ENCODE results near the gene YBX1.

The YBX1 gene

DNA sequence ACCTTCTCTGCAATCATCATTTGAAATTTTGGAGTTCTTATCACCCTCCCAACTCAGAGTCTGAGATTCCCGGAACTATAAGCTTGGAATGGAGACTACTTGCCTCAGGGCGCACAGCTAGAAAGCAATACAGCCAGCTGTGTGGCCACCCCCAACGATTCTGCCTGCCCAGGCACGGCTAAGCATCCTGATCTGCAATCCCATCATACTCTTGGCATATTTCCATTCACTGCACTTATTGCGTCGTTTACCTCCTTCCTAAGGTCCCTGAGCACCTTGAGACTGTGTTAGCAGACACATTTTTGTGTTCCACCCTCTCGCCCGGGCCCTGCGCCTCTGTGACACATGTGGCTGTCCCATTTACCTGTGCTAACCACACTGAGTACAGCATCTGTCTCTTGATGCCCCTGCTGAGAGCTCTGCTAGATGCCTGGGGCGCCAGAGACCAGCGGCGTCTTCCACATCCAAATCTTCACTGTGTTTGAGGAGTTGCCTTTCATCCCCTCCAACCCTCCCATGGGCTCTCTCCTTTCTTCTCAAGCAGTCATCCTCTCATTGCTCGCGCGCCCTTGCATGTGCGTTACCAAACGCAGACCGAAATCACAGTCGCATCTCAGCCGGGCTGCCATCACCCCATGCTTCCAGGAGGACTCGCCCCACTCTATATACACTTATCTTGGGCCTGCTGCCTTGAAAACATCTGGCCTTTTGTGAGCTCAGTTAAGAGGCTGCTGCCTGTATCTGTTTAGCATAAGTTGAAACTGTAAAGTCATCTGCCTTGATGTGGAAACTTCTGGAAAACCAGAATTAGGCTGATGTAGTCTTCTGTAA, 61.3 kb downstream of the YBX1 start:
- no peak overlapping the region for H3K4me3 ChIP-seq (ENCODE audit: low read length)
- peak; percentile 97 for DNase-seq (ENCODE audit: low read depth)
- TF ChIP-seq, protein P1, sequence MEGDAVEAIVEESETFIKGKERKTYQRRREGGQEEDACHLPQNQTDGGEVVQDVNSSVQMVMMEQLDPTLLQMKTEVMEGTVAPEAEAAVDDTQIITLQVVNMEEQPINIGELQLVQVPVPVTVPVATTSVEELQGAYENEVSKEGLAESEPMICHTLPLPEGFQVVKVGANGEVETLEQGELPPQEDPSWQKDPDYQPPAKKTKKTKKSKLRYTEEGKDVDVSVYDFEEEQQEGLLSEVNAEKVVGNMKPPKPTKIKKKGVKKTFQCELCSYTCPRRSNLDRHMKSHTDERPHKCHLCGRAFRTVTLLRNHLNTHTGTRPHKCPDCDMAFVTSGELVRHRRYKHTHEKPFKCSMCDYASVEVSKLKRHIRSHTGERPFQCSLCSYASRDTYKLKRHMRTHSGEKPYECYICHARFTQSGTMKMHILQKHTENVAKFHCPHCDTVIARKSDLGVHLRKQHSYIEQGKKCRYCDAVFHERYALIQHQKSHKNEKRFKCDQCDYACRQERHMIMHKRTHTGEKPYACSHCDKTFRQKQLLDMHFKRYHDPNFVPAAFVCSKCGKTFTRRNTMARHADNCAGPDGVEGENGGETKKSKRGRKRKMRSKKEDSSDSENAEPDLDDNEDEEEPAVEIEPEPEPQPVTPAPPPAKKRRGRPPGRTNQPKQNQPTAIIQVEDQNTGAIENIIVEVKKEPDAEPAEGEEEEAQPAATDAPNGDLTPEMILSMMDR (IDR thresholded peaks at IDR 0.05; ENCODE audit: insufficient read depth, low read depth, low read length, missing control alignments), result no peak

DNA sequence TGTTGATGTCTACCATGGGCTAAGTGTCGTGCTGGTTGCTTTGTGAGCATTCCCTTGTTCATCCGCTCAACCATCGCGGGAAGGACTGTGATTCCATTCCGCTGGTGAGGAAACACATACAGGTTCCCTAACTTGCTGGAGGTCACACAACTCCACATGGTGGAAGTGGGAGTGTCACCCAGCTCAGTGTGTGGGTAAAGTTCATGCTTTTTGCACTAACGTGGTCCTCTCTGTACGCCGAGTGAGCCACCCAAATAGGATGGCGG, 61.9 kb downstream of the YBX1 start:
- H3K4me3 ChIP-seq (ENCODE audit: low read length), result no peak overlapping the region
- TF ChIP-seq, protein P1 (IDR thresholded peaks at IDR 0.05; ENCODE audit: insufficient read depth, low read depth, low read length, missing control alignments), result no peak
- no peak for DNase-seq (ENCODE audit: low read depth)

DNA sequence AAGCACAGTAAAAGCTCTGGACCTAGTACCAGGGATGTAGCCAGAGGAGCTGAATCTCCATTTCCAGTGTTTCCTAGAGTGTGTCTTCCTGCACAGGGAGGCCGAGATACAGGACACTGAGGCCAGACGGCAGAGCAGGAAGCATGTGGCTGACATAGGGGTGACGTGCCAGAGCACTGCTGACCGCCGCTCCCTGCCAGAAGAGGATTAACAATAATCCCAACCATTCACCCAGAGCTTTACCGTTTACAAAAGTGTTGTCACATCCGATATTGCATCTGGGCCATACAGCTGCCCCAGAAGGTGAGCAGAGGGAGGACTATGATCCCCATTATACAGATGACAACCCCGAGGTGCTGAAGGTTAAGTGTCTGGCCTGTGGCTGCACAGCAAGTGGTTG, 63.6 kb downstream of the YBX1 start:
- no peak overlapping the region for H3K4me3 ChIP-seq (ENCODE audit: low read length)
- DNase-seq (ENCODE audit: low read depth), result no peak
- TF ChIP-seq, protein P1 (IDR thresholded peaks at IDR 0.05; ENCODE audit: insufficient read depth, low read depth, low read length, missing control alignments), result no peak

DNA sequence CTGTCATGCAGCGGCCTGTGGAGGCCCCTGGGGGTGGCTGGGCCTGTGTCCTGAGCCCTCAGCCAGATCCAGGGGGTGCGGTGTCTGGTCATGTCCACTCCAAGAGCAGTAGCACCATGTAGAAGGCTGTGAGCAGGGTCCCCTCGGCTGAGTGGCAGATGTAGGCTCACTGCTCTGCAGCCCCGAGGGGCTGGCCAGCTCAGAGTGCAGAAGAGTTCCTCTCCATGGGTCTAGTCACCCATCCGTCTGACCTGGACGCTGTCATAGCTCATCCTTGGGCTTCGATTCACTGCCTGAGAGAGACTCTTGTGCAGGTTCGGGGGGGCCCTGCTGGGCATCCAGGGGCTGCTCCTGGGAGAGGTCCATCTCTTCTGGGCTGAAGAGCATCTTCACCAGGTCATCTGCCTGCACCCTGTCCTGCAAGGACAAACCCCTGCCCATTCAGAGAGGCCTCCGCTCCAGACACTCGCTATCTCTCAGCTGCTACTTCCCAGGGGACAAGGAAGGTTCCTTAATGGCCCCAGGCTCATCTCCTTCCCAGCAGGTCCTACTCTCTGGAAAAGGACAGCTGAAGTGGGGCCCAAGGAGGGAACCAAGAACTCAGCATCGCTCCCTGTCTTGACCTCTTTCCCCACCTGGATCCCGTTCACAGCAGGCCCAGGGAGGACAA, 64.4 kb downstream of the YBX1 start:
- H3K4me3 ChIP-seq (ENCODE audit: low read length), result no peak overlapping the region
- no peak for DNase-seq (ENCODE audit: low read depth)

DNA sequence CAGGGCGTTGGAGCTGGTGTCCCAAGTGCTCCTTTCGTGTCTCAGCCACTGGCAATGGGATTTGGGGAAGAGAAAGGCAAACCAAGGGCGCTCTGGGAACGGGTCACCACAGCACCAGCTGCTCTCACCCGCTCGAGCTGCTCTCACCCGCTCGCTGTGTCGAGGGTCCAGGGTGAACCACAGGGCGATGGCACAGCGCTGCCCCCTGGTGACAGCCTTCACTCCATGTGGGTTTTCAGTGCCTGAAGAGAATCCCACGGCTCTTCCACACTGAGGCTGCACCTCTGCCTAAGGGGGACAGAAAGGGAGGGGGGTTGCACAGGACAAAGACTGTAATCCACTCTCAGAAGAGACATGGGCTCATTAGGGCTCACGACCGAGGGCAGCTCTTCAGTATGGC, 64.9 kb downstream of the YBX1 start:
- H3K4me3 ChIP-seq (ENCODE audit: low read length), result no peak overlapping the region
- TF ChIP-seq, protein P1 (IDR thresholded peaks at IDR 0.05; ENCODE audit: insufficient read depth, low read depth, low read length, missing control alignments), result peak; percentile 59
- DNase-seq (ENCODE audit: low read depth), result no peak

More for the DNA sequence above, 64.4 kb downstream of the YBX1 start:
- TF ChIP-seq, protein P1 (IDR thresholded peaks at IDR 0.05; ENCODE audit: insufficient read depth, low read depth, low read length, missing control alignments), result no peak

DNA sequence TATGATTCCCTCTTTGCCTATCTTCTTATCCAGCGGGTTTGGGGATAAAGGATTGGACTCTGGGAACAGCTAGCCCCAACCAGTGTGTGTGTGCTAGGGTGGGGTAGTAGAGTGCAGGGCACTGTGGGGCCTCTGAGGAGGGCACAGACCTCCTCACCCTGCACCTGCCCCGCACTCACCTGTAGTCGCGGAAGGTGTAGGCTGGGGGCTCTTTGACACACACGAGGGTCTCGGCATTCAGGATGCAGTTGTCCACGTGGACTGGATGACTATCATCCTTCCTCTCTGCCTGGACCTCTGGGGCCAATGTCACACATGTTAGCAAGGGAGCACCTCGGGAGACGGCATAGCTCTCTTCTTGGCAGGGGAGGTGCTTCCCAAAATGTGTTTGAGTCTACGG, 65.8 kb downstream of the YBX1 start:
- TF ChIP-seq, protein P1 (IDR thresholded peaks at IDR 0.05; ENCODE audit: insufficient read depth, low read depth, low read length, missing control alignments), result no peak

More for the DNA sequence above, 65.8 kb downstream of the YBX1 start:
- no peak for DNase-seq (ENCODE audit: low read depth)
- no peak overlapping the region for H3K4me3 ChIP-seq (ENCODE audit: low read length)
